Lower lobe of right lung (tissue), 2 donors: ENCODE data around the gene CCDC33. TPM values are rescaled to one million over a fixed set of nuclear protein-coding genes. Genes with fewer than 3 reads are reported as not detected.

Experiments used
- ATAC-seq, 2 donors: fragments of 200-7000 bp; cut with Tn5 transposase; one replicate each; pipeline ENCODE4 v1.9.1; 2020 to 2022; ENCODE audit warnings: mild to moderate bottlenecking in 2 of 2, moderate library complexity in 2 of 2
- DNase-seq: peaks from one replicate; pipeline ENCODE4 v3.0.0-alpha.2; 2020
- H3K27ac ChIP-seq: fragments of 200-600 bp; one replicate; pipeline ENCODE4 v1.8.0; 2022
- H3K27me3 ChIP-seq: fragments of 200-600 bp; one replicate; pipeline ENCODE4 v1.8.0; 2022; ENCODE audit warnings: low read depth
- H3K36me3 ChIP-seq: fragments of 200-600 bp; one replicate; pipeline ENCODE4 v1.8.0; 2022; ENCODE audit warnings: mild to moderate bottlenecking
- H3K4me1 ChIP-seq: fragments of 200-600 bp; one replicate; pipeline ENCODE4 v1.8.0; 2022
- H3K4me3 ChIP-seq: fragments of 200-600 bp; one replicate; pipeline ENCODE4 v1.8.0; 2022; ENCODE audit warnings: mild to moderate bottlenecking
- H3K9me3 ChIP-seq: fragments of 200-600 bp; one replicate; pipeline ENCODE4 v1.8.0; 2022
- CTCF ChIP-seq: fragments of 200-600 bp; IDR thresholded peaks from one replicate; pipeline ENCODE4 v1.8.0; 2022; ENCODE audit warnings: antibody characterized with exemption, mild to moderate bottlenecking
- intact Hi-C: fragments of 100-400 bp; cut with DNase I; formaldehyde crosslinking; loops from one replicate; pipeline ENCODE4 v1.11.0; 2022
- total RNA-seq: library from RNA; stranded (reverse); fragmentation: NEBNext Ultra II Directional; extraction: Animal tissue kit (Norgen Biotek cat#: 25700); gene quantifications from one replicate; pipeline ENCODE4 v1.2.1, GENCODE V29; 2021
- donor health status: DM: no; HTN: yes; CAD: no; lungs with severe emphysema.

The CCDC33 gene
- total RNA-seq, 1 donor from 2014 or later, result 5.9 TPM

DNA sequence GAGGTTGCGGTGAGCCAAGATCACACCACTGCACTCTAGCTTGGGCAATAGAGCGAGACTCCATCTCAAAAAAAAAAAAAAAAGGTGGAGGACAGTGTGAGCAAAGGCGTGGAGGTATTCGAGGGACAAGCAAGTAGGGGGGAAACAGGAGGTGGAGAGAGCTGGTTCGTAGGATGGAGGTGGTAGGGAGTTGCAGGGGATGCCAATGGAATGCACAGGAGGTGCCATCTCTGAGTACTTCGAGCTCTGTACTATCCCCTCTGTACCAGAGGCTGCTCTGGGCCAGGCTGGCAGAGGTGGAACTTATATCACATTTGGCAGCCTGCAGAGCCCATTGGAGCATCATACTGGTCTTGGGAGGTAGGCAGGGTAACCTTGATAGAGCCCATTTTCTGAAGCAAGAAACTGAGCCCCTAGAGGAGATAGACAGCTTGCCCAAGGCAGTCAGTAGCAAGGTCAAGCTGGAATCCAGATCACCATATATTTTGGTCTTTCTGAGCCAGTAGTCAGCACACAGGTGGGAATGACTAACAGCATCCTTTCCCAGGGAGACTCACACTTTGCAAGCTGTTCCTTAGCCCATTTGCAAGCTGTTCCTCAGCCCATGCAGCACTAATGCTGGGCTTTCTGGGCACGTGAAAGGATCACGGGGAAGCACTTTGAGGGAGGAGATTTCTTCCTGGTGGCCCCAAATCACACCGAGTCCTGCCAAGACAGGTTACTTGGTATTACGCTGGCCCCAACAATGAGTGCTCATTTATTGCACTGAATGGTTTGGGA is 9.2 kb upstream of the CCDC33 start:
- ATAC-seq, result no peak

GRCh38 chr15:74227968-74228722 is 8.0 kb upstream of the CCDC33 start:
- H3K27ac ChIP-seq, result no peak overlapping the region
- H3K27me3 ChIP-seq, result peaks cover 12% of the 10 kb centered on the region
- H3K4me3 ChIP-seq, result no peak overlapping the region
- DNase-seq (no peak), ATAC-seq (no peak)
- intact Hi-C loops, result no loop called here
- no peaks in the 10 kb centered on the region for H3K9me3 ChIP-seq
- TF ChIP-seq CTCF, result no peak
- peaks cover 7% of the 10 kb centered on the region for H3K4me1 ChIP-seq
- H3K36me3 ChIP-seq, result no peaks in the 10 kb centered on the region

More for the DNA sequence above, 9.2 kb upstream of the CCDC33 start:
- no peaks in the 10 kb centered on the region for H3K9me3 ChIP-seq
- H3K4me3 ChIP-seq, result no peak overlapping the region
- peaks cover 7% of the 10 kb centered on the region for H3K4me1 ChIP-seq
- DNase-seq, result no peak
- no peak for TF ChIP-seq CTCF
- H3K27me3 ChIP-seq, result peaks cover 18% of the 10 kb centered on the region
- intact Hi-C loops, result no loop called here
- H3K27ac ChIP-seq, result no peak overlapping the region
- no peaks in the 10 kb centered on the region for H3K36me3 ChIP-seq

GRCh38 chr15:74228723-74229081 is 7.4 kb upstream of the CCDC33 start:
- DNase-seq (no peak), ATAC-seq (no peak)
- no peak overlapping the region for H3K27ac ChIP-seq
- TF ChIP-seq CTCF, result no peak
- H3K27me3 ChIP-seq, result peaks cover 10% of the 10 kb centered on the region
- intact Hi-C loops, result no loop called here
- no peak overlapping the region for H3K4me3 ChIP-seq
- H3K36me3 ChIP-seq, result no peaks in the 10 kb centered on the region
- peaks cover 7% of the 10 kb centered on the region for H3K4me1 ChIP-seq
- no peaks in the 10 kb centered on the region for H3K9me3 ChIP-seq

DNA sequence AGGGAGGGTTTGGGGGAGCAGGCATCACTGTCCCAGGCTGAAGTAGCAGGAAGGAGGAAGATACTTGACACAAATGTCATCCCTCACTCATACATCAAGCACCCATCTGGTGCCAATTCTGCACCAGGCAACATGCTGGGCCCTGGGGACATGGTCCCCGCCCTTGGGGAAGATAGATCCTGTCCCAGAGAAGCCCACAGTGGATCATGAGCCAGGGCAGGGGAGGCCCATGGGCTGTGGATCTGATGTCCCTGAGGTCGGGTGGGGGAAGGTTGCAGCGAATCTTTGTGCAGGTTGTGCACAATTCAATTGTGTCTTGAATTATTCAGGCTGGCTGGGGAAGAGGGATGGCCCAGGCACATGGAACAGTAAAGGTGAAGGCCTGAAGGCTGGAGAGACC is 6.4 kb upstream of the CCDC33 start:
- DNase-seq (no peak), ATAC-seq (no peak)
- peaks cover 7% of the 10 kb centered on the region for H3K4me1 ChIP-seq
- H3K27ac ChIP-seq, result no peak overlapping the region
- peaks cover 2% of the 10 kb centered on the region for H3K27me3 ChIP-seq
- no peak overlapping the region for H3K4me3 ChIP-seq
- no peaks in the 10 kb centered on the region for H3K9me3 ChIP-seq
- no peaks in the 10 kb centered on the region for H3K36me3 ChIP-seq
- intact Hi-C loops, result no loop called here
- no peak for TF ChIP-seq CTCF

DNA sequence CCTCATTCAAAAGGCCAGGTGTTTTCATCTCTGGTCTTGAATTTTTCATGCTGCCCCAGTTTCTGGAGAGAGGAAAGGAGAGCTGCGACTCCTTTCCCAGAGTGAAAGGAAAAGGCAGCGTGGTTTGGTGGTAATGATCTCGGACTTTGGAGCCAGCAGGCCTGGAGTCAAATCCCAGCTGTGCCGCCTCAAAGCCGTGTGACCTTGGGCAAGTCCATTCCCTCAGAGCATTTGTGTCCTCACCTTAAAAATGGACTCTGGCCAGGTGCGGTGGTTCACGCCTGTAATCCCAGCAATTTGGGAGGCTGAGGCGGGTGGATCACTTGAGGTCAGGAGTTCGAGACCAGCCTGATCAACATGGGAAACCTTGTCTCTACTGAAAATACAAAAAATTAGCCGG is 4.7 kb upstream of the CCDC33 start:
- ATAC-seq, result no peak
- H3K27me3 ChIP-seq, result peaks cover 2% of the 10 kb centered on the region
- H3K9me3 ChIP-seq, result no peaks in the 10 kb centered on the region
- no peaks in the 10 kb centered on the region for H3K36me3 ChIP-seq
- peaks cover 7% of the 10 kb centered on the region for H3K4me1 ChIP-seq
- H3K4me3 ChIP-seq, result no peak overlapping the region
- no peak for TF ChIP-seq CTCF
- intact Hi-C loops, result no loop called here
- no peak overlapping the region for H3K27ac ChIP-seq
- DNase-seq, result no peak
